SU-DHL-6 (cell line): ENCODE measurements around the gene SRXN1.

Source experiments
- EZH2phosphoT487 ChIP-seq: fragments of 200-600 bp; sonication (generic), shearing (Covaris generic); conservative IDR thresholded peaks from 2 replicates; pipeline ENCODE4 v1.6.1; 2018; ENCODE audit warnings: mild to moderate bottlenecking, antibody characterized with exemption, low read length, moderate library complexity, mixed read lengths
- TF ChIP-seq, protein P1 (sequence below): fragments of 200-600 bp; sonication (generic); IDR thresholded peaks from one replicate; pipeline ENCODE4 v1.5.1; 2017; ENCODE audit warnings: antibody characterized with exemption, mild to moderate bottlenecking, low read length, moderate library complexity; ENCODE audit not compliant: insufficient read depth, poor library complexity, severe bottlenecking

DNA sequence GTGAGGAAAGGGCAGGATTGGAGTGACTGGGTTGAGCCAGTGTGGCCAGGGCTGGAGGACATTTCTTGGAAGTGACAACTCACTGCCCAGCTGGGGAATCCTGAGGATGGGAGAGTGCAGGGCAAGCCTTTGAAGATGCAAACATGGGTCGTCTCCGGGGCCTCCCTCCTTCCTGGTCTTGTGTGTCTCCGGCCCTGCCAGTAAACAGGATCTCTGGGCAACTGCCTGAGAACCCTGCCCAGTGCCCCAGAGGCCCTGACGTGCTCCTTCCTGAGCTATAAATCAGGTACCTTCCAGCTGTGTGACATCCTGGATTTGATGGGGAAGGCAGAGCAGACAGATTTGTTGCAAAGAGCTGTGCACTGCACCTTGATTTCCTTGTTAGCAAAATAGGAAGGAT, 30.0 kb downstream of the SRXN1 start:
- TF ChIP-seq, protein P1, sequence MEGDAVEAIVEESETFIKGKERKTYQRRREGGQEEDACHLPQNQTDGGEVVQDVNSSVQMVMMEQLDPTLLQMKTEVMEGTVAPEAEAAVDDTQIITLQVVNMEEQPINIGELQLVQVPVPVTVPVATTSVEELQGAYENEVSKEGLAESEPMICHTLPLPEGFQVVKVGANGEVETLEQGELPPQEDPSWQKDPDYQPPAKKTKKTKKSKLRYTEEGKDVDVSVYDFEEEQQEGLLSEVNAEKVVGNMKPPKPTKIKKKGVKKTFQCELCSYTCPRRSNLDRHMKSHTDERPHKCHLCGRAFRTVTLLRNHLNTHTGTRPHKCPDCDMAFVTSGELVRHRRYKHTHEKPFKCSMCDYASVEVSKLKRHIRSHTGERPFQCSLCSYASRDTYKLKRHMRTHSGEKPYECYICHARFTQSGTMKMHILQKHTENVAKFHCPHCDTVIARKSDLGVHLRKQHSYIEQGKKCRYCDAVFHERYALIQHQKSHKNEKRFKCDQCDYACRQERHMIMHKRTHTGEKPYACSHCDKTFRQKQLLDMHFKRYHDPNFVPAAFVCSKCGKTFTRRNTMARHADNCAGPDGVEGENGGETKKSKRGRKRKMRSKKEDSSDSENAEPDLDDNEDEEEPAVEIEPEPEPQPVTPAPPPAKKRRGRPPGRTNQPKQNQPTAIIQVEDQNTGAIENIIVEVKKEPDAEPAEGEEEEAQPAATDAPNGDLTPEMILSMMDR = no peak
- no peak for TF ChIP-seq EZH2phosphoT487
